K562 (cell line): ENCODE measurements around the gene TSPAN32. TPM values are rescaled to one million over a fixed set of nuclear protein-coding genes. Genes with fewer than 3 reads are reported as not detected.

ENCODE experiments used
- ATAC-seq: fragments of 200-7000 bp; cut with Tn5 transposase; 3 replicates; pipeline ENCODE4 v1.9.1; 2020; ENCODE audit warnings: moderate library complexity
- Bru-seq: library from RNA; stranded (reverse); fragments of 400-500 nt; gene quantifications from one replicate; lab custom pipeline; 2021; lab: Mats Ljungman, UMichigan
- BruChase-seq, 2 experiments: library from RNA; stranded (reverse); fragments of 400-500 nt; gene quantifications; one replicate each; lab custom pipeline; 2021; lab: Mats Ljungman, UMichigan
- BruUV-seq: library from RNA; stranded (reverse); fragments of 400-500 nt; replicated peaks from 2 replicates; lab custom pipeline; 2021; lab: Mats Ljungman, UMichigan
- CTCF ChIA-PET: fragments of 300-600 bp; formaldehyde crosslinking; extraction: SDS; loops from one replicate; lab custom pipeline; 2021; ENCODE audit warnings: low intra/inter-chr PET ratio; lab: Yijun Ruan, JAX
- POLR2A ChIA-PET: fragments of 300-600, 350-650 bp; sonication (Branson Sonifier 250); formaldehyde crosslinking; extraction: SDS; loops from one replicate; lab custom pipeline; 2021; ENCODE audit warnings: antibody characterized with exemption, inconsistent platforms; lab: Yijun Ruan, JAX
- DNase-seq, 4 experiments: peaks; one replicate each; pipeline versions ENCODE4 v3.0.0 to v3.0.0-alpha.2; 2011 to 2018; ENCODE audit warnings: low spot score in 3 of 4, mixed read lengths in 3 of 4; ENCODE audit errors: extremely low read depth in 1 of 4
- FAIRE-seq: peaks from 2 replicates; lab custom pipeline; 2011; peaks lifted over from hg19 to GRCh38; lab: Jason Lieb, UNC
- H2AFZ ChIP-seq: 2 replicates; pipeline ENCODE4 v1.6.0; 2011; ENCODE audit warnings: low read depth, low read length, control low read depth, inconsistent platforms
- H3K27ac ChIP-seq: fragments of 200-600 bp; 3 replicates; pipeline ENCODE4 v1.8.0; 2011; ENCODE audit warnings: low read depth, mild to moderate bottlenecking, control low read depth, inconsistent platforms, low read length, moderate library complexity, mixed read lengths; ENCODE audit errors: extremely low read depth
- H3K27me3 ChIP-seq, 2 experiments: fragments of 300-600 bp in 1 of 2; 2 replicates in 1 of 2; 3 replicates in 1 of 2; pipeline versions ENCODE4 v1.6.0 to v1.8.0; 2011; ENCODE audit warnings: inconsistent platforms in 2 of 2, low read length in 2 of 2, mild to moderate bottlenecking in 1 of 2, mixed read lengths in 1 of 2, moderate library complexity in 1 of 2; ENCODE audit not compliant: control insufficient read depth in 2 of 2, insufficient read depth in 2 of 2
- H3K36me3 ChIP-seq: fragments of 300-600 bp; 3 replicates; pipeline ENCODE4 v1.8.0; 2011; ENCODE audit warnings: mild to moderate bottlenecking, low read length, inconsistent platforms; ENCODE audit not compliant: control insufficient read depth, insufficient read depth
- H3K4me1 ChIP-seq, 2 experiments: fragments of 200-600 bp in 1 of 2; replicated peaks in 1 of 2; 2 replicates in 1 of 2; 3 replicates in 1 of 2; pipeline versions ENCODE4 v1.5.1 to v1.8.0; 2011; ENCODE audit warnings: inconsistent platforms in 2 of 2, low read length in 2 of 2, mild to moderate bottlenecking in 1 of 2, mixed read lengths in 1 of 2, moderate library complexity in 1 of 2; ENCODE audit not compliant: control insufficient read depth in 2 of 2, insufficient read depth in 2 of 2
- H3K4me2 ChIP-seq: 2 replicates; pipeline ENCODE4 v1.6.1; 2011; ENCODE audit warnings: low read length, control low read depth, inconsistent platforms, mixed read lengths; ENCODE audit not compliant: insufficient read depth
- H3K4me3 ChIP-seq: fragments of 200-600 bp; sonication (generic), shearing (Covaris generic); 2 replicates; pipeline ENCODE4 v1.5.1; 2016; ENCODE audit warnings: control low read depth, inconsistent platforms
- H3K79me2 ChIP-seq: fragments of 200-600 bp; 3 replicates; pipeline ENCODE4 v1.8.0; 2011; ENCODE audit warnings: low read length, inconsistent platforms; ENCODE audit not compliant: control insufficient read depth, insufficient read depth
- H3K9ac ChIP-seq, 2 experiments: 2 replicates each; pipeline versions ENCODE4 v1.6.0 to v1.6.1; 2011; ENCODE audit warnings: low read depth in 2 of 2, low read length in 2 of 2, control low read depth in 1 of 2, inconsistent platforms in 1 of 2, mild to moderate bottlenecking in 1 of 2, mixed read lengths in 1 of 2; ENCODE audit not compliant: insufficient read depth in 1 of 2
- H3K9me1 ChIP-seq: one replicate; pipeline ENCODE4 v1.6.0; 2011; ENCODE audit warnings: inconsistent platforms, mild to moderate bottlenecking, low read length, moderate library complexity; ENCODE audit not compliant: control insufficient read depth, insufficient read depth
- H3K9me3 ChIP-seq: replicated peaks from 2 replicates; pipeline ENCODE4 v1.5.1; 2011; ENCODE audit warnings: low read depth, low read length, inconsistent platforms; ENCODE audit not compliant: control insufficient read depth, insufficient read depth
- H4K20me1 ChIP-seq: replicated peaks from 2 replicates; pipeline ENCODE4 v1.6.1; 2011; ENCODE audit warnings: low read length, inconsistent platforms, mixed read lengths; ENCODE audit not compliant: control insufficient read depth, insufficient read depth
- BCOR ChIP-seq: fragments of 450-650 bp; IDR thresholded peaks from 2 replicates; pipeline ENCODE4 v1.6.1; 2016
- BHLHE40 ChIP-seq: IDR thresholded peaks from 2 replicates; pipeline ENCODE4 v1.6.1; 2011; ENCODE audit warnings: low read length, improper control_type of control experiment
- KLF16 ChIP-seq: IDR thresholded peaks from 2 replicates; pipeline ENCODE4 v1.6.1; 2016; ENCODE audit warnings: antibody characterized with exemption
- TAF9B ChIP-seq: fragments of 450-650 bp; IDR thresholded peaks from 2 replicates; pipeline ENCODE4 v1.6.1; 2018; ENCODE audit warnings: mild to moderate bottlenecking; ENCODE audit not compliant: partially characterized antibody
- WGBS: fragments of 100-300 bp; shearing (Covaris generic); methylation state at CpG from one replicate; pipeline ENCODE4 v1.1.6; 2016; ENCODE audit warnings: low coverage, mixed read lengths; ENCODE audit not compliant: insufficient coverage; ENCODE audit errors: missing lambda C conversion rate; 5-methylcytosine and 5-hydroxymethylcytosine counted together
- in situ Hi-C: fragments of 300-500 bp; cut with MboI; formaldehyde crosslinking; loops from 4 replicates; pipeline ENCODE4 v1.15.0; 2018; ENCODE audit warnings: inconsistent platforms, mixed read lengths
- intact Hi-C: fragments of 100-400 bp; cut with micrococcal nuclease; formaldehyde crosslinking; loops from 2 replicates; pipeline ENCODE4 v1.14.2; 2022
- long read RNA-seq, 3 experiments: library from polyadenylated mRNA in 2 of 3; library from RNA in 1 of 3; unstranded in 2 of 3; stranded (forward) in 1 of 3; transcript quantifications; one replicate each; pipeline ENCODE4 v2.0.0, GENCODE V29; 2019 to 2022
- polyA minus RNA-seq, 3 experiments: library from RNA; depleted of rRNA, polyadenylated mRNA; stranded (reverse); fragments of >200 nt; gene quantifications; 2 replicates each; pipeline ENCODE4 v1.2.3, GENCODE V29; 2011
- polyA plus RNA-seq, 8 experiments: library from polyadenylated mRNA; depleted of rRNA in 4 of 8; stranded (reverse) in 5 of 8; unstranded in 3 of 8; fragments of >200 nt; fragmentation: Nextera tagmentation in 2 of 8; fragmentation: Illumina TruSeq in 1 of 8; extraction: Ambion mirVana in 2 of 8; extraction: Trizol in 1 of 8; gene quantifications; 2 replicates each; pipeline versions ENCODE4 v1.2.1 to v1.2.3, GENCODE V29; 2011 to 2014; ENCODE audit warnings: inconsistent platforms in 1 of 8, missing spikeins in 1 of 8
- total RNA-seq, 7 experiments: library from RNA; depleted of rRNA in 6 of 7; stranded (reverse); fragments of >200 nt in 6 of 7; fragmentation: Illumina TruSeq in 2 of 7; extraction: Trizol in 2 of 7; gene quantifications; 2 replicates each; pipeline versions ENCODE4 v1.2.1 to v1.2.3, GENCODE V29; 2011 to 2021; ENCODE audit warnings: low replicate concordance in 1 of 7
- TF ChIP-seq, protein P1 (sequence below), 2 experiments: fragments of 450-650 bp in 1 of 2; sonication (generic) in 1 of 2; formaldehyde crosslinking; conservative IDR thresholded peaks; 2 replicates each; pipeline versions ENCODE4 v1.4.0 to v1.8.1; 2020 to 2022; ENCODE audit warnings: mild to moderate bottlenecking in 1 of 2, missing genetic modification reagents in 1 of 2
- TF ChIP-seq, protein P2 (sequence below), 2 experiments: fragments of 200-800 bp in 1 of 2; sonication (Bioruptor generic) in 1 of 2; sonication (generic) in 1 of 2; formaldehyde crosslinking in 1 of 2; IDR thresholded peaks in 1 of 2; conservative IDR thresholded peaks in 1 of 2; 2 replicates each; pipeline versions ENCODE4 v1.5.0 to v1.6.1; 2016 to 2020; ENCODE audit warnings: missing compliant biosample characterization in 1 of 2, missing genetic modification characterization in 1 of 2, missing genetic modification reagents in 1 of 2
- TF ChIP-seq, protein P3 (sequence below), 2 experiments: fragments of 450-650 bp; IDR thresholded peaks; 2 replicates each; pipeline ENCODE4 v1.6.1; 2018; ENCODE audit warnings: mild to moderate bottlenecking in 2 of 2, low read depth in 1 of 2; ENCODE audit not compliant: partially characterized antibody in 2 of 2

TSPAN32 gene, protein sequence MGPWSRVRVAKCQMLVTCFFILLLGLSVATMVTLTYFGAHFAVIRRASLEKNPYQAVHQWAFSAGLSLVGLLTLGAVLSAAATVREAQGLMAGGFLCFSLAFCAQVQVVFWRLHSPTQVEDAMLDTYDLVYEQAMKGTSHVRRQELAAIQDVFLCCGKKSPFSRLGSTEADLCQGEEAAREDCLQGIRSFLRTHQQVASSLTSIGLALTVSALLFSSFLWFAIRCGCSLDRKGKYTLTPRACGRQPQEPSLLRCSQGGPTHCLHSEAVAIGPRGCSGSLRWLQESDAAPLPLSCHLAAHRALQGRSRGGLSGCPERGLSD
- total RNA-seq (2011; cell fraction: chromatin; rRNA removed; ENCODE audit: low replicate concordance) = 8.4 and 16.2 TPM in 2 replicates
- total RNA-seq (2011; cell fraction: nucleolus; rRNA removed) = 7.1 and 8.5 TPM in 2 replicates
- 4.3 and 5.9 TPM in 2 replicates for total RNA-seq (2011; cell fraction: nucleoplasm; rRNA removed)
- total RNA-seq (2014; rRNA removed) = 3.0 and 3.4 TPM in 2 replicates
- 0.86 and 1.4 TPM in 2 replicates for total RNA-seq (2014; rRNA removed; fragmentation: Illumina TruSeq; extraction: Trizol)
- 2.6 TPM in 2 replicates for total RNA-seq (2015; rRNA removed; fragmentation: Illumina TruSeq; extraction: Trizol)
- 4.8 and 5.9 TPM in 2 replicates for total RNA-seq (2021)
- polyA plus RNA-seq (2011; rRNA removed) = 4.2 and 9.4 TPM in 2 replicates
- polyA plus RNA-seq (2011; cell fraction: cytosol; rRNA removed) = 4.4 and 6.2 TPM in 2 replicates
- polyA plus RNA-seq (2011; cell fraction: nucleus; rRNA removed) = 68.0 and 78.0 TPM in 2 replicates
- 8.2 and 19.1 TPM in 2 replicates for polyA plus RNA-seq (2012)
- 0.79 and 2.8 TPM in 2 replicates for polyA plus RNA-seq (2014; fragmentation: Illumina TruSeq; extraction: Trizol)
- under 1 TPM; 0.21 to 0.57 TPM for polyA plus RNA-seq (2014; fragmentation: Nextera tagmentation; extraction: Ambion mirVana)
- 3.3 and 7.3 TPM in 2 replicates for polyA plus RNA-seq (2014; rRNA removed)
- 0.77 and 0.90 TPM in 2 replicates for polyA minus RNA-seq (2011; rRNA and poly(A)+ RNA removed)
- 1.4 and 3.4 TPM in 2 replicates for polyA minus RNA-seq (2011; cell fraction: cytosol; rRNA and poly(A)+ RNA removed)
- polyA minus RNA-seq (2011; cell fraction: nucleus; rRNA and poly(A)+ RNA removed) = 10.0 and 10.3 TPM in 2 replicates
- percentile 46 among the genes with signal in this experiment for Bru-seq, nascent RNA
- percentile 37 among the genes with signal in this experiment for BruChase-seq, experiment 1, labeled RNA remaining after a 2-hour chase
- percentile 31 among the genes with signal in this experiment for BruChase-seq, experiment 2, labeled RNA remaining after a 6-hour chase
- long read RNA-seq, experiment 1, partial matches to known transcripts = 0 of 3 reads
- long read RNA-seq, experiment 1, other reads (novel, unspliced or antisense) = 3 of 3 reads
- long read RNA-seq, experiment 2, partial matches to known transcripts = 0 of 3 reads
- long read RNA-seq, experiment 2, other reads (novel, unspliced or antisense) = 3 of 3 reads
- long read RNA-seq, experiment 3 = 0 reads

DNA sequence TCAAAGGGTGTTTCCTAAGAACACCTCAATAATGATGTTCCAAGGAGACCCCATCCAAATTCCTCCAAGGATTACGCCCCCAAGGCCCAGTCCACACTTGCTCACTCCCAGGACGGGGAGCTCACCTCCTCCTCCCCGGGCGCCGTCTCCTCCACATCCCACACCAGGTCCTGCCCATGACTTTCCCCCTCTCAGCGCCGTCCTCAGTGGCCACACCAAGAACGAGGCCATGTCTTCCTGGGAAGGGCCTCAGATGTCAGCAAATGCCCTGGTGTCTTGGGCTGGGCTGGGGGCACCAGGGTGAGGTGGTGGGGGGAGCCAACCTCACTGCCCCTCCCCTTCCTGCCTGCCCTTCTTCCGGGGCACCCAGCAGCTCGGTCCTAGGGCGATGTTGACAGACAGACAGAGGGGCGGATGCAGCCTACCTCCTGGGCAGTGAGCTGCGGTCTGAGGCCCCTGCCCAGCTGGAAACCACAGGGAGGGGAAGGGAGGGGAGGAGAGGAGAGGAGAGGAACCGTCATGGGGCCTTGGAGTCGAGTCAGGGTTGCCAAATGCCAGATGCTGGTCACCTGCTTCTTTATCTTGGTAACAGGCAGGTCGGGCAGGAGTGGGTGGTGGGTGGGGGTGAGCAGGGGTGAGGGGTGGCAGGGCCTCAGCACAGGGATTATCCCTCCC lies at the start of gene TSPAN32, which contains the start of gene C11orf21:
Gene TSPAN32 (plus strand): TSS at position 383 of the 675 bp plus-strand sequence. CDS start 137 bp downstream, at position 520.
Gene C11orf21 (minus strand): TSS at position 288 of the 675 bp plus-strand sequence. CDS start 110 bp downstream, at position 178.
- H3K27me3 ChIP-seq = no peaks in the 10 kb centered on the region; a peak in 1 of 5 replicates
- 16% methylated on average over 8 of the region's 16 CpGs for WGBS
- ChIA-PET POLR2A (no interaction called here), CTCF (interaction anchor here (0.9 kb wide), 1 partner anchor 230 kb away, joined by 9 read pairs; no protein-coding TSS in a partner anchor)
- DNase-seq (peak; percentile 74 to 85 (median 82)), FAIRE-seq (peak; percentile 86), ATAC-seq (peak; percentile 32)
- H3K36me3 ChIP-seq = no peaks in the 10 kb centered on the region
- peak within 1 kb of the TSS; percentile 67 for H3K4me2 ChIP-seq
- peak within 1 kb of the TSS; percentile 50 to 89 for H3K9ac ChIP-seq
- H3K4me3 ChIP-seq = peak within 1 kb of the TSS; percentile 3; the same call in 1 of the 2 replicates
- H4K20me1 ChIP-seq = no peaks in the 10 kb centered on the region
- no peaks in the 10 kb centered on the region for H3K9me1 ChIP-seq
- peaks cover 60 to 90% of the 10 kb centered on the region in 2 experiments for H3K4me1 ChIP-seq
- H3K9me3 ChIP-seq = no peaks in the 10 kb centered on the region
- peak within 1 kb of the TSS; percentile 56 for H3K27ac ChIP-seq
- peak within 1 kb of the TSS; percentile 73 for H2AFZ ChIP-seq
- BruUV-seq = no TSS peak
- in situ Hi-C loops = no loop called here
- H3K79me2 ChIP-seq = peaks cover 21% of the 10 kb centered on the region; the same call in 2 of the 3 replicates
- intact Hi-C loops = loop anchor here (10.0 kb wide), 2 partner anchors 233 to 593 kb away; no protein-coding TSS in a partner anchor
- peak; percentile 38; the same call in 1 of the 2 replicates for TF ChIP-seq BCOR
- TF ChIP-seq, protein P1, sequence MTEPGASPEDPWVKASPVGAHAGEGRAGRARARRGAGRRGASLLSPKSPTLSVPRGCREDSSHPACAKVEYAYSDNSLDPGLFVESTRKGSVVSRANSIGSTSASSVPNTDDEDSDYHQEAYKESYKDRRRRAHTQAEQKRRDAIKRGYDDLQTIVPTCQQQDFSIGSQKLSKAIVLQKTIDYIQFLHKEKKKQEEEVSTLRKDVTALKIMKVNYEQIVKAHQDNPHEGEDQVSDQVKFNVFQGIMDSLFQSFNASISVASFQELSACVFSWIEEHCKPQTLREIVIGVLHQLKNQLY (CRISPR knock-in tag; conservative IDR thresholded peaks at IDR 0.05) = no peak
- peak; percentile 71; the same call in 1 of the 2 replicates for TF ChIP-seq KLF16
- TF ChIP-seq, protein P2, sequence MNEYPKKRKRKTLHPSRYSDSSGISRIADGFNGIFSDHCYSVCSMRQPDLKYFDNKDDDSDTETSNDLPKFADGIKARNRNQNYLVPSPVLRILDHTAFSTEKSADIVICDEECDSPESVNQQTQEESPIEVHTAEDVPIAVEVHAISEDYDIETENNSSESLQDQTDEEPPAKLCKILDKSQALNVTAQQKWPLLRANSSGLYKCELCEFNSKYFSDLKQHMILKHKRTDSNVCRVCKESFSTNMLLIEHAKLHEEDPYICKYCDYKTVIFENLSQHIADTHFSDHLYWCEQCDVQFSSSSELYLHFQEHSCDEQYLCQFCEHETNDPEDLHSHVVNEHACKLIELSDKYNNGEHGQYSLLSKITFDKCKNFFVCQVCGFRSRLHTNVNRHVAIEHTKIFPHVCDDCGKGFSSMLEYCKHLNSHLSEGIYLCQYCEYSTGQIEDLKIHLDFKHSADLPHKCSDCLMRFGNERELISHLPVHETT (CRISPR knock-in tag; conservative IDR thresholded peaks at IDR 0.05 in 1 of 2, IDR thresholded peaks at IDR 0.05 in 1 of 2) = peak in 1 of 2 experiments; percentile 81; a peak in 1 of 4 replicates
- TF ChIP-seq TAF9B = no peak
- TF ChIP-seq, protein P3, sequence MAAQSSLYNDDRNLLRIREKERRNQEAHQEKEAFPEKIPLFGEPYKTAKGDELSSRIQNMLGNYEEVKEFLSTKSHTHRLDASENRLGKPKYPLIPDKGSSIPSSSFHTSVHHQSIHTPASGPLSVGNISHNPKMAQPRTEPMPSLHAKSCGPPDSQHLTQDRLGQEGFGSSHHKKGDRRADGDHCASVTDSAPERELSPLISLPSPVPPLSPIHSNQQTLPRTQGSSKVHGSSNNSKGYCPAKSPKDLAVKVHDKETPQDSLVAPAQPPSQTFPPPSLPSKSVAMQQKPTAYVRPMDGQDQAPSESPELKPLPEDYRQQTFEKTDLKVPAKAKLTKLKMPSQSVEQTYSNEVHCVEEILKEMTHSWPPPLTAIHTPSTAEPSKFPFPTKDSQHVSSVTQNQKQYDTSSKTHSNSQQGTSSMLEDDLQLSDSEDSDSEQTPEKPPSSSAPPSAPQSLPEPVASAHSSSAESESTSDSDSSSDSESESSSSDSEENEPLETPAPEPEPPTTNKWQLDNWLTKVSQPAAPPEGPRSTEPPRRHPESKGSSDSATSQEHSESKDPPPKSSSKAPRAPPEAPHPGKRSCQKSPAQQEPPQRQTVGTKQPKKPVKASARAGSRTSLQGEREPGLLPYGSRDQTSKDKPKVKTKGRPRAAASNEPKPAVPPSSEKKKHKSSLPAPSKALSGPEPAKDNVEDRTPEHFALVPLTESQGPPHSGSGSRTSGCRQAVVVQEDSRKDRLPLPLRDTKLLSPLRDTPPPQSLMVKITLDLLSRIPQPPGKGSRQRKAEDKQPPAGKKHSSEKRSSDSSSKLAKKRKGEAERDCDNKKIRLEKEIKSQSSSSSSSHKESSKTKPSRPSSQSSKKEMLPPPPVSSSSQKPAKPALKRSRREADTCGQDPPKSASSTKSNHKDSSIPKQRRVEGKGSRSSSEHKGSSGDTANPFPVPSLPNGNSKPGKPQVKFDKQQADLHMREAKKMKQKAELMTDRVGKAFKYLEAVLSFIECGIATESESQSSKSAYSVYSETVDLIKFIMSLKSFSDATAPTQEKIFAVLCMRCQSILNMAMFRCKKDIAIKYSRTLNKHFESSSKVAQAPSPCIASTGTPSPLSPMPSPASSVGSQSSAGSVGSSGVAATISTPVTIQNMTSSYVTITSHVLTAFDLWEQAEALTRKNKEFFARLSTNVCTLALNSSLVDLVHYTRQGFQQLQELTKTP (IDR thresholded peaks at IDR 0.05; ENCODE audit: low read depth in 1 of 2, partially characterized antibody in 2 of 2) = no peak
- peak; percentile 33; the same call in 1 of the 2 replicates for TF ChIP-seq BHLHE40
